Measurements from ENCODE around the gene CSMD2.

- TF ChIP-seq, protein P1, sequence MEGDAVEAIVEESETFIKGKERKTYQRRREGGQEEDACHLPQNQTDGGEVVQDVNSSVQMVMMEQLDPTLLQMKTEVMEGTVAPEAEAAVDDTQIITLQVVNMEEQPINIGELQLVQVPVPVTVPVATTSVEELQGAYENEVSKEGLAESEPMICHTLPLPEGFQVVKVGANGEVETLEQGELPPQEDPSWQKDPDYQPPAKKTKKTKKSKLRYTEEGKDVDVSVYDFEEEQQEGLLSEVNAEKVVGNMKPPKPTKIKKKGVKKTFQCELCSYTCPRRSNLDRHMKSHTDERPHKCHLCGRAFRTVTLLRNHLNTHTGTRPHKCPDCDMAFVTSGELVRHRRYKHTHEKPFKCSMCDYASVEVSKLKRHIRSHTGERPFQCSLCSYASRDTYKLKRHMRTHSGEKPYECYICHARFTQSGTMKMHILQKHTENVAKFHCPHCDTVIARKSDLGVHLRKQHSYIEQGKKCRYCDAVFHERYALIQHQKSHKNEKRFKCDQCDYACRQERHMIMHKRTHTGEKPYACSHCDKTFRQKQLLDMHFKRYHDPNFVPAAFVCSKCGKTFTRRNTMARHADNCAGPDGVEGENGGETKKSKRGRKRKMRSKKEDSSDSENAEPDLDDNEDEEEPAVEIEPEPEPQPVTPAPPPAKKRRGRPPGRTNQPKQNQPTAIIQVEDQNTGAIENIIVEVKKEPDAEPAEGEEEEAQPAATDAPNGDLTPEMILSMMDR (IDR thresholded peaks at IDR 0.05), result no peak
- TF ChIP-seq ELF1 (IDR thresholded peaks at IDR 0.05), result no peak
- TF ChIP-seq POLR2AphosphoS5 (IDR thresholded peaks at IDR 0.05; ENCODE audit: low read depth, low read length), result no peak
- TF ChIP-seq GABPA (IDR thresholded peaks at IDR 0.05; ENCODE audit: low read depth), result no peak
- no peak for TF ChIP-seq EP300 (IDR thresholded peaks at IDR 0.05; ENCODE audit: borderline replicate concordance in 1 of 2, low read depth in 1 of 2, low read length in 1 of 2)
- no peak for TF ChIP-seq RAD21 (IDR thresholded peaks at IDR 0.05; ENCODE audit: low read length)
- TF ChIP-seq, protein P2, sequence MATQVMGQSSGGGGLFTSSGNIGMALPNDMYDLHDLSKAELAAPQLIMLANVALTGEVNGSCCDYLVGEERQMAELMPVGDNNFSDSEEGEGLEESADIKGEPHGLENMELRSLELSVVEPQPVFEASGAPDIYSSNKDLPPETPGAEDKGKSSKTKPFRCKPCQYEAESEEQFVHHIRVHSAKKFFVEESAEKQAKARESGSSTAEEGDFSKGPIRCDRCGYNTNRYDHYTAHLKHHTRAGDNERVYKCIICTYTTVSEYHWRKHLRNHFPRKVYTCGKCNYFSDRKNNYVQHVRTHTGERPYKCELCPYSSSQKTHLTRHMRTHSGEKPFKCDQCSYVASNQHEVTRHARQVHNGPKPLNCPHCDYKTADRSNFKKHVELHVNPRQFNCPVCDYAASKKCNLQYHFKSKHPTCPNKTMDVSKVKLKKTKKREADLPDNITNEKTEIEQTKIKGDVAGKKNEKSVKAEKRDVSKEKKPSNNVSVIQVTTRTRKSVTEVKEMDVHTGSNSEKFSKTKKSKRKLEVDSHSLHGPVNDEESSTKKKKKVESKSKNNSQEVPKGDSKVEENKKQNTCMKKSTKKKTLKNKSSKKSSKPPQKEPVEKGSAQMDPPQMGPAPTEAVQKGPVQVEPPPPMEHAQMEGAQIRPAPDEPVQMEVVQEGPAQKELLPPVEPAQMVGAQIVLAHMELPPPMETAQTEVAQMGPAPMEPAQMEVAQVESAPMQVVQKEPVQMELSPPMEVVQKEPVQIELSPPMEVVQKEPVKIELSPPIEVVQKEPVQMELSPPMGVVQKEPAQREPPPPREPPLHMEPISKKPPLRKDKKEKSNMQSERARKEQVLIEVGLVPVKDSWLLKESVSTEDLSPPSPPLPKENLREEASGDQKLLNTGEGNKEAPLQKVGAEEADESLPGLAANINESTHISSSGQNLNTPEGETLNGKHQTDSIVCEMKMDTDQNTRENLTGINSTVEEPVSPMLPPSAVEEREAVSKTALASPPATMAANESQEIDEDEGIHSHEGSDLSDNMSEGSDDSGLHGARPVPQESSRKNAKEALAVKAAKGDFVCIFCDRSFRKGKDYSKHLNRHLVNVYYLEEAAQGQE (IDR thresholded peaks at IDR 0.05; ENCODE audit: low read depth, low read length), result no peak
- TF ChIP-seq, protein P3, sequence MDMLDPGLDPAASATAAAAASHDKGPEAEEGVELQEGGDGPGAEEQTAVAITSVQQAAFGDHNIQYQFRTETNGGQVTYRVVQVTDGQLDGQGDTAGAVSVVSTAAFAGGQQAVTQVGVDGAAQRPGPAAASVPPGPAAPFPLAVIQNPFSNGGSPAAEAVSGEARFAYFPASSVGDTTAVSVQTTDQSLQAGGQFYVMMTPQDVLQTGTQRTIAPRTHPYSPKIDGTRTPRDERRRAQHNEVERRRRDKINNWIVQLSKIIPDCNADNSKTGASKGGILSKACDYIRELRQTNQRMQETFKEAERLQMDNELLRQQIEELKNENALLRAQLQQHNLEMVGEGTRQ (IDR thresholded peaks at IDR 0.05; ENCODE audit: borderline replicate concordance, low read depth, low read length), result no peak
- no peak for TF ChIP-seq TAF1 (IDR thresholded peaks at IDR 0.05; ENCODE audit: borderline replicate concordance, low read depth, low read length)
- no peak for TF ChIP-seq MEF2A (IDR thresholded peaks at IDR 0.05; ENCODE audit: borderline replicate concordance, low read depth)
- TF ChIP-seq PBX3 (IDR thresholded peaks at IDR 0.05), result no peak
- no peak for TF ChIP-seq RFX5 (IDR thresholded peaks at IDR 0.05; ENCODE audit: low read length)
Measured at GRCh38 chr1:33736496-33736895, 428.5 kb downstream of the CSMD2 start.
